ENCODE results near the gene MVB12A.

DNA sequence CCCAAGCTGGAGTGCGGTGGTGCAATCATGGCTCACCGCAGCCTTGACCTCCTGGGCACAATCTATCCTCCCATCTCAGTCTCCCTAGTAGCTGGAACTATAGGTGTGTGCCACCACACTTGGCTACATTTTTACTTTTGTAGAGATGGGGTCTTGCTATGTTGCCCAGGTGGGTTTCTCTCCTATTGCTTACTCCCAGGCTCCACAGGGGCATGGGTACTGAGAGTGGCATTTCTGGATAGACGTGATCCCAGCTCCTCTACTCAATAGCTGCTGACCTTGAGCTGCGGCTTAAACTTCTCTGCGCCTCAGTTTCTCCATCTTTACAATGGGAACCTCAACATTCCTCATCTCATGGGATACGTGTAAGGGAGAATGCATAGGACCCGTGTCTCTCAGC is 11.6 kb downstream of the MVB12A start:
- no peak for TF ChIP-seq CTCF (conservative IDR thresholded peaks at IDR 0.05; ENCODE audit: low read depth, low read length)
- no peak for TF ChIP-seq POLR2A (IDR thresholded peaks at IDR 0.05; ENCODE audit: low read depth, low read length)
- TF ChIP-seq RAD21 (IDR thresholded peaks at IDR 0.05; ENCODE audit: low read length), result no peak
- TF ChIP-seq USF2 (IDR thresholded peaks at IDR 0.05; ENCODE audit: low read depth, low read length), result no peak
- no peak for TF ChIP-seq RCOR1 (IDR thresholded peaks at IDR 0.05; ENCODE audit: insufficient replicate concordance, low read length)
- no peak for TF ChIP-seq MAFK (IDR thresholded peaks at IDR 0.05; ENCODE audit: low read depth, low read length)
- no peak for TF ChIP-seq FOS (IDR thresholded peaks at IDR 0.05; ENCODE audit: low read depth, low read length)
- TF ChIP-seq NFE2L2 (IDR thresholded peaks at IDR 0.05; ENCODE audit: low read depth, low read length), result no peak
- no peak for TF ChIP-seq SMC3 (IDR thresholded peaks at IDR 0.05; ENCODE audit: low read depth, low read length)
- no peak for TF ChIP-seq RFX5 (IDR thresholded peaks at IDR 0.05; ENCODE audit: low read depth, low read length)
